Measurements from ENCODE around the gene SMCP. TPM values are rescaled to one million over a fixed set of nuclear protein-coding genes. Genes with fewer than 3 reads are reported as not detected.

SMCP gene
- total RNA-seq, 2 experiments from 2014 or later, result not detected

GRCh38 chr1:152912471-152912870 is 34.3 kb downstream of the SMCP start:
- intact Hi-C loops (cut with micrococcal nuclease), result no loop called here
- DNase-seq (no peak), ATAC-seq (no peak)
- Mint-ChIP-seq H3K4me3 (no peak overlapping the region), H3K4me1 (ENCODE audit: low read depth) (peaks cover 6% of the 10 kb centered on the region), H3K36me3 (ENCODE audit: low read depth) (no peaks in the 10 kb centered on the region), H3K27ac (no peak overlapping the region), H3K9me3 (no peaks in the 10 kb centered on the region), H3K27me3 (peaks cover 36% of the 10 kb centered on the region)
- POLR2A ChIA-PET, result no interaction called here
- CTCF ChIA-PET, result interaction anchor here (2.1 kb wide), 1 partner anchor 14 kb away, joined by 7 read pairs; no protein-coding TSS in a partner anchor
- no peak for TF ChIP-seq CTCF (IDR thresholded peaks at IDR 0.05)

GRCh38 chr1:152912900-152913299 is 34.8 kb downstream of the SMCP start:
- Mint-ChIP-seq H3K4me3 (no peak overlapping the region), H3K27ac (no peak overlapping the region), H3K27me3 (peaks cover 35% of the 10 kb centered on the region), H3K36me3 (ENCODE audit: low read depth) (no peaks in the 10 kb centered on the region), H3K4me1 (ENCODE audit: low read depth) (peaks cover 3% of the 10 kb centered on the region), H3K9me3 (no peaks in the 10 kb centered on the region)
- intact Hi-C loops (cut with micrococcal nuclease), result no loop called here
- DNase-seq (no peak), ATAC-seq (no peak)
- ChIA-PET CTCF (interaction anchor here (2.1 kb wide), 1 partner anchor 13 kb away, joined by 7 read pairs; no protein-coding TSS in a partner anchor), POLR2A (no interaction called here)
- no peak for TF ChIP-seq CTCF (IDR thresholded peaks at IDR 0.05)

- DNase-seq (no peak), ATAC-seq (no peak)
- ChIA-PET CTCF (no interaction called here), POLR2A (no interaction called here)
- intact Hi-C loops (cut with micrococcal nuclease), result no loop called here
- H3K27ac Mint-ChIP-seq, result no peak overlapping the region
- H3K27me3 Mint-ChIP-seq, result peaks cover 19% of the 10 kb centered on the region
- no peak for TF ChIP-seq CTCF (IDR thresholded peaks at IDR 0.05)
- H3K9me3 Mint-ChIP-seq, result no peaks in the 10 kb centered on the region
- H3K4me1 Mint-ChIP-seq (ENCODE audit: low read depth), result no peaks in the 10 kb centered on the region
- no peaks in the 10 kb centered on the region for H3K36me3 Mint-ChIP-seq (ENCODE audit: low read depth)
- no peak overlapping the region for H3K4me3 Mint-ChIP-seq
These were observed 39.7 kb downstream of the SMCP start for GRCh38 chr1:152917794-152918193.

GRCh38 chr1:152919071-152919470 is 40.9 kb downstream of the SMCP start:
- H3K9me3 Mint-ChIP-seq, result no peaks in the 10 kb centered on the region
- peaks cover 16% of the 10 kb centered on the region for H3K27me3 Mint-ChIP-seq
- DNase-seq (no peak), ATAC-seq (no peak)
- no peak overlapping the region for H3K27ac Mint-ChIP-seq
- TF ChIP-seq CTCF (IDR thresholded peaks at IDR 0.05), result no peak
- no peak overlapping the region for H3K4me3 Mint-ChIP-seq
- POLR2A ChIA-PET, result no interaction called here
- no peaks in the 10 kb centered on the region for H3K4me1 Mint-ChIP-seq (ENCODE audit: low read depth)
- CTCF ChIA-PET, result no interaction called here
- intact Hi-C loops (cut with micrococcal nuclease), result no loop called here
- H3K36me3 Mint-ChIP-seq (ENCODE audit: low read depth), result no peaks in the 10 kb centered on the region

- H3K27me3 Mint-ChIP-seq, result peaks cover 11% of the 10 kb centered on the region
- H3K9me3 Mint-ChIP-seq, result no peaks in the 10 kb centered on the region
- H3K36me3 Mint-ChIP-seq (ENCODE audit: low read depth), result no peaks in the 10 kb centered on the region
- ChIA-PET POLR2A (no interaction called here), CTCF (no interaction called here)
- DNase-seq, result no peak
- H3K4me3 Mint-ChIP-seq, result no peak overlapping the region
- no peak for TF ChIP-seq CTCF (IDR thresholded peaks at IDR 0.05)
- H3K4me1 Mint-ChIP-seq (ENCODE audit: low read depth), result no peaks in the 10 kb centered on the region
- no peak overlapping the region for H3K27ac Mint-ChIP-seq
- ATAC-seq, result no peak
- intact Hi-C loops (cut with micrococcal nuclease), result no loop called here
These were observed 46.1 kb downstream of the SMCP start for GRCh38 chr1:152924191-152924590.

Data from activated CD8-positive, alpha-beta T cell treated with anti-CD3 and anti-CD28 coated beads for 36 hours (primary cell).